Renal pelvis (tissue), 4 donors: ENCODE data around the gene MSN. TPM values are rescaled to one million over a fixed set of nuclear protein-coding genes. Genes with fewer than 3 reads are reported as not detected.
"Not testable (repeated sequence)": the region's sequence is repeated elsewhere in the genome, so short reads cannot be mapped to it uniquely, and the experiment has no call there.

Source experiments
- DNase-seq: peaks from one replicate; pipeline ENCODE4 v3.0.0-alpha.2; 2013
- polyA plus RNA-seq, 3 donors: library from polyadenylated mRNA; unstranded; fragments of 120-200 nt; gene quantifications; one replicate each; pipeline ENCODE4 v1.2.1, GENCODE V29; 2013; ENCODE audit not compliant: insufficient read length in 3 of 3

The MSN gene
- polyA plus RNA-seq, 3 donors: 214 to 237 (median 233) TPM

GRCh38 chrX:65706041-65706828, 38.8 kb downstream of the MSN start:
- no peak for DNase-seq

GRCh38 chrX:65707151-65707550, 39.7 kb downstream of the MSN start:
- DNase-seq: no peak

GRCh38 chrX:65712005-65712806, 44.8 kb downstream of the MSN start:
- no peak for DNase-seq

DNA sequence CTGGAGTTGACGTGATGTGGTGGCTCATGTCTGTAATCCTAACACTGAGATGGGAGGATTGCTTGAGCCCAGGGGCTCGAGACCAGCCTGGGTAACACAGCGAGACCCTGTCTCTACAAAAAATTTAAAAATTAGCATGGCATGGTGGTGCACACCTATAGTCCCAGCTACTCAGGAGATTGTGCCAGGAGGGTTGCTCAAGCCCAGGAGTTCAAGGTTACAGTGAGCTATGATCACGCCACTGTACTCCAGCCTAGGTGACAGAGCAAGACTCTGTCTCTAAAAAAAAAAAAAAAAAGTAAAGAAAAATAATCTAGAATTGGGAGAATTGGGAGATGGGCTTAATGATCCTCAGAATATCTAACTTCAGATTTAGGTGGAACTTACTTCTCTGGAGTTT, 51.1 kb downstream of the MSN start:
- no peak for DNase-seq

GRCh38 chrX:65720381-65720964, 53.0 kb downstream of the MSN start:
- DNase-seq: no peak

DNA sequence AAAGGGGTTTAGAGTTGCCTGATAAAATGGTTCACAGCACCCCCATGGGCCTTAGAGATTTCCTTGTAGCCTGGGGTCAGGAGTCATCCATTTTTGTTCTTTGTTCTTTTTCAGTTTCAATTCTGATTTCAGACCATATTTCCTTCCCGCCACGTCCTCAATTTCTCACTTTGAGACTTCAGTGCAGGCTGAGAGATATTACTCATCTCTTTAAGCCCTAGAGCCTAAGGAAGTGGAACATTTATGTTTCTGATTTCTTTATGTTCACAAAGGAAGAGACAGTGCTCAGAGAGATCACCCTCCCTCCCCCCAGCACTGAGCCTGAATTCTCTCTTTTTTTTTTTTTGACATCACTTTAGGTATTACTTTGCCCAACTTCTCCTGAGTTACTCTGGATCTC, 56.3 kb downstream of the MSN start:
- DNase-seq: no peak

DNA sequence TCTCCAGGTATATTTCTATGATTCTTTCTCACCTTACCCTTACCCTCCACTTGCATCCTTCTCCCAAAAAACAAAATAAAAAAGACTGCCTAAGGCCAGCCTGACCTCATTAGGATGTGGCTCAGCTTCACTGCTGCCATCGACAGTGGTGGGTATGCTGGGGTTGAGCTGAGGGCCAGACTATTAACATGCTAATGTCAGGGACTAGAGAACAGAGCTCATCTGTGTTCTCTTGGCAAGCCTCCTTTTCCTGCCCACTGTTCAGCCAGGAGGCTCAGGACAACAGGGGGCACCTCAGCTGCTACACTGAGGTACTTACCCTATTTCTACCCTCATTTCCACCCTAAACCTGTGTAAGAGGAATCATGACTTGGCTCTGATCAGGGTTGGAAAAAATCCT, 59.3 kb downstream of the MSN start:
- DNase-seq: no peak

DNA sequence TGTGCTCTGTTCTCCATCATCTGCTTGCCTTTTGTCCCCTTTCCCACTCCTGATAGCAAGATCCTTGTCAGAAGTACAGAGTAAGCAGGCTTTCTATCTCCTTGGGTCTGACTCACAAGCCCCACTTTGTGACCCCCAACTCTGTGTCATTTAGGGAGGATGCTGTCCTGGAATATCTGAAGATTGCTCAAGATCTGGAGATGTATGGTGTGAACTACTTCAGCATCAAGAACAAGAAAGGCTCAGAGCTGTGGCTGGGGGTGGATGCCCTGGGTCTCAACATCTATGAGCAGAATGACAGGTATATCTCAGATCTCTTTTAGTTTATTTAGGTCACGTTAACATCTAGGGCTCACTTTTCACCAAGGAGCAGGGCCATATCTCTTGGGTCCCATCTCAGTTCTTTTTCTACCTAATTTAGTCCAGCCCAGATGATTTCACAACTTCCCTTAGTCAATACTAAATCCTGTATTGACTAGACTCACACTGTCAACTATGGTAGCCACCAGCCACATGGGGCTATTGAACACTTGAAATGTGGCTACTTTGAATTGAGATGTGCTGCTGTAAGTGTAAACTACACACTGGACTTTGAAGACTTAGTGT, 64.3 kb downstream of the MSN start:
- no peak for DNase-seq

DNA sequence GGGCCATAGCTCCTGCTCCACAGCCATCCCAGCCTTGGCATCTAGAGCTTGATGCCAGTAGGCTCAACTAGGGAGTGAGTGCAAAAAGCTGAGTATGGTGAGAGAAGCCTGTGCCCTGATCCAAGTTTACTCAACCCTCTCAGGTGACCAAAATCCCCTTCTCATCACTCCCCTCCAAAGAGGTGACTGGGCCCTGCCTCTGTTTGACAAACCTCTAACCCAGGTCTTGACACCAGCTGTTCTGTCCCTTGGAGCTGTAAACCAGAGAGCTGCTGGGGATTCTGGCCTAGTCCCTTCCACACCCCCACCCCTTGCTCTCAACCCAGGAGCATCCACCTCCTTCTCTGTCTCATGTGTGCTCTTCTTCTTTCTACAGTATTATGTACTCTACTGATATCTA, 73.5 kb downstream of the MSN start:
- DNase-seq: no peak

- DNase-seq: no peak
Measured at GRCh38 chrX:65741823-65742222, 74.4 kb downstream of the MSN start.

- DNase-seq: no peak
Measured at GRCh38 chrX:65744965-65745364, 77.5 kb downstream of the MSN start.

- DNase-seq: no peak
Measured at GRCh38 chrX:65745427-65745826, 78.0 kb downstream of the MSN start.

DNA sequence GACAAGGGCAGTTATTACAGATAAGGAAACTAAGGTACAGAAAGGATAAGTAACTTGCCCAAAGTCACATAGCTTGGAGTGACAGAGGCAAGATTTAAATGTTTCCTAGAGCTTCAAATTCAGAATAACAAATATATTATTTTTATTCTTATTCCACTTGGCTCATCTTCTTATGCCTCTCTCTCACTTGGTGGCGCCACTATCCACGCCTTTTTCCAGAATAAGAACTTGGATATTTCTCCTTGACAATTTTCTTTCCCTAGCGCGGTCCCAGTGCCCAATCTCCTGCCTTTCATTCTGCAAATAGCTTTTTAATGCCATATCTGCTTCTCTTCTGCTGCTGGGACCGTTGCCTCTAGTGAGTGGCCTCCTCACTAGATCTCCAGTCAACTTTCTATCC, 78.5 kb downstream of the MSN start:
- DNase-seq: no peak

DNA sequence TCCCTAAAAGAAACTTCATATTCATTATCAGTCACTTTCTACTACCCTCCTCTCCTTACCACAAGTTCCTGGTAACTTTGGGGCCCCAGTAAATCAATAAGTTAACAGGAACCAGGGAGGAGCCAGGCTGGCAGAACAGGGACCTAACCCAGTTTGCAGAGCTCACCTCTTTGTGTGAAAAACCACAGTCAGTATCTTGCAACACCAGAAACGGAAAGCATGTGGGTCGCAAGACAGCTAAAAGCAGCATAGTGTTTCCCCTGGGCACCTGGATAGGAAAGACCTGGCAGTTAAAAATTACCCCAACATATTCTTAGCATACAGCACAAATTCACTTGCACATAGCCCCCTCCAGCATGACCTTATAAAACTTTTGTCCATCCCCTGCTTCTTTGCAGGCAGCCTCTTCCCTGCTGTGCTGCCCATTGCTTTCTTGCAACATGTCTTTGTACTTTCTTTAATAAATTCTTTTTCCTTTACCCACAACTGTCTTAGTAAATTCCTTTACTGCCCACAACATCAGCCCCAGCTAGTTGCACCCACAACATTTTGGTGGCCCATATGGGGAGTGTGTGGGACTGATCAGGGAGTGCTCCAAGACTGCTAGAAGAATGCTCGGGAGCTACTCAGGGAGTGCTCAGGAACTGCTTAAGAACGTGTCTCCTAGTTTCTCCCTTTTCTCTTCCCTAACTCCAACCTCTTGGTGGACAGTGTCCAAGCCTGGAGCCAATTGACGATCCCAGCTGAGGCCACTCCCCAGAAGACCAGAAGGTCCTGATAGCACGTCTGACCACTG, 83.4 kb downstream of the MSN start:
- no peak for DNase-seq

DNA sequence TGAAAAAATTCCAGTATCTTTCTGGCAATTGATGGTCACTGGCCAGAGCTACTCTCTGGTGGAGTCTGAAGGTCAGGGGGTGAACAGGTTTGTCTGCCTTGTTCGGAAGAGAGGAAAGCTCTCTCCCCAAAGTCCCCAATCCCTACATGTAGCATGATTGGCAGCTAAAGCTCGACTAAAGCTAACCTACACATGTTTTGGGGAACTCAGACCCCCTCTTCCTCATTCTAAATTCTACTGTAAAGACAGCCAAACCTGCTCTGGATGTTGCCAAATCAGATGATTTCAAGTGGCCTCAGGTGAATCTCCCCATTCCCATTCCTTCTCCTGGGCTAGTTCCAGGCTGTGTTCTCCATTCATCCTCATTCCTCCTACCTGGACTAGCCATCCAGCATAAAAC, 84.1 kb downstream of the MSN start:
- DNase-seq: no peak

DNA sequence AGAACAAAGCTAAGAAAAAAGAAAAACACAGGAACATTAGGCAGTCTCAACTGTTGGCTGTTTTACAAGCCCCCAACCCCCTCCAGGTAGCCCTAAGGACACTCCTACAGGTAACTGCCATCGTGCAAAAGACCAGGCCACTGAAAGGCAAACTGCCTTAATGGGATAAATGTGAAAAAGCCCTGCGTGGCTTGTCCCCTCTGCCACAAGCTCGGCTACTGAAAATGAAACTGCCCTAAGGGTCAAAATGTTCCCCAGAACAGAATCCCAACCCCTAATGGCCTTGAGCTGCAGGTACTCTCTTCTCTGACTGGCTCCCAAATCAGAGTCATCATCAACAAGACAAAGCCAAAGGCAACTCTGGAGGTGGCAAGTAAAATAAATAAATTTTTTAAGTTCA, 84.8 kb downstream of the MSN start:
- no peak for DNase-seq

GRCh38 chrX:65755786-65756185, 88.3 kb downstream of the MSN start:
- no peak for DNase-seq

DNA sequence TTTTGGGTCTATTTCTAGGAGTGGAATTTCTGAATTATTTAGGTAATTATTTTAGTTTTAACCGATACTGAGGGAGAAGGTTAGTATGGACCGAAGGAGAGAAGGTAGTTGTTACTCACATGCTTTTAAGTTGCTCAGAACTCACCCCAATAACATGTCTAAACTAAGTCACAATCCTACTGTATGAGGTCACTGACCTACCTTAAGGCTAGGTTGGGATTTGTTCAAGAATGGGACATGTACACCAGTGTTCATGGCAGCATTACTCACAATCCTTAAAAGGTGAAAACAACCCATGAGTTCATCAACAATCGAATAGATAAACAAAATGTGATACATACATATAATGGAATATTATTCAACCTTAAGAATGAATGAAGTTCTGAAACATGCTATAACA, 90.5 kb downstream of the MSN start:
- no peak for DNase-seq

DNA sequence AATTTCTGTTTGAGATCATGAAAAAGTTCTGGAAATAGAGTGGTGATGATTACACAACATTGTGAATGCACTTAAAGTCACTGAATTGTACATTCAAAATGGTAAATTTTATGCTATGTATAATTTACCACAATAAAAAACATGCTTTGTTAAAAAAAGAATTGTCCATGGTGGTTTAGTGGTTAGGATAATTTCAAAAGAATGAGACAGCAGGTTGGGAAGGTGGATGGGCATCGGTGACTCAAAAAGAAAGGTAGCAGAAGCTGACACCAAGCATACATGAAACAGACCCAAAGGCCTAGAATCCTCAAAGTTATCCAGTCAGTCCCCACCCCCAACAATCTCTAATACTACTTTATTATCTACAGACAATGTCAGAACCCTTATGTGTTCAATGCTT, 91.1 kb downstream of the MSN start:
- no peak for DNase-seq

GRCh38 chrX:65759525-65759924, 92.1 kb downstream of the MSN start:
- not testable (repeated sequence) for DNase-seq

- no peak for DNase-seq
Measured at GRCh38 chrX:65769564-65770292, 102.3 kb downstream of the MSN start.
